Esophagus (tissue), 2 donors: ENCODE measurements around the gene IQCF6. TPM values are rescaled to one million over a fixed set of nuclear protein-coding genes. Genes with fewer than 3 reads are reported as not detected.

Source experiments
- H3K27ac ChIP-seq, 2 donors: one replicate each; pipeline ENCODE4 v1.5.1; 2013; ENCODE audit warnings: low read depth in 2 of 2, mild to moderate bottlenecking in 2 of 2, inconsistent platforms in 1 of 2, low read length in 1 of 2, moderate library complexity in 1 of 2
- H3K27me3 ChIP-seq, 2 donors: one replicate each; pipeline ENCODE4 v1.6.1; 2013; ENCODE audit warnings: low read length in 2 of 2, control low read depth in 1 of 2, mild to moderate bottlenecking in 1 of 2; ENCODE audit not compliant: insufficient read depth in 2 of 2, control insufficient read depth in 1 of 2
- H3K36me3 ChIP-seq, 2 donors: one replicate each; pipeline ENCODE4 v1.6.1; 2013; ENCODE audit warnings: low read length in 1 of 2; ENCODE audit not compliant: control insufficient read depth in 2 of 2, insufficient read depth in 2 of 2
- H3K4me1 ChIP-seq, 2 donors: one replicate each; pipeline ENCODE4 v1.6.1; 2013; ENCODE audit warnings: low read length in 1 of 2; ENCODE audit not compliant: control insufficient read depth in 2 of 2, insufficient read depth in 2 of 2
- H3K4me3 ChIP-seq, 2 donors: one replicate each; pipeline ENCODE4 v1.5.1; 2013; ENCODE audit warnings: low read length in 2 of 2, mild to moderate bottlenecking in 2 of 2, low read depth in 1 of 2, moderate library complexity in 1 of 2
- H3K9me3 ChIP-seq, 2 donors: one replicate each; pipeline ENCODE4 v1.6.1; 2013; ENCODE audit warnings: mild to moderate bottlenecking in 2 of 2, low read depth in 1 of 2, low read length in 1 of 2, moderate library complexity in 1 of 2; ENCODE audit not compliant: control insufficient read depth in 2 of 2, insufficient read depth in 1 of 2
- WGBS, 2 donors: extraction: QIAGEN DNeasy Blood & Tissue Kit; methylation state at CpG; one replicate each; pipeline ENCODE4 v1.1.7; 2013; 5-methylcytosine and 5-hydroxymethylcytosine counted together
- polyA plus RNA-seq, 2 donors: library from polyadenylated mRNA; stranded (reverse); fragments of 200-250 nt; gene quantifications; one replicate each; pipeline ENCODE4 v1.2.3, GENCODE V29; 2013
- donor health status: healthy with polysubstance abuse.
- donor health status: Bipolar disorder and iron deficiency.

The IQCF6 gene
- polyA plus RNA-seq = not detected

DNA sequence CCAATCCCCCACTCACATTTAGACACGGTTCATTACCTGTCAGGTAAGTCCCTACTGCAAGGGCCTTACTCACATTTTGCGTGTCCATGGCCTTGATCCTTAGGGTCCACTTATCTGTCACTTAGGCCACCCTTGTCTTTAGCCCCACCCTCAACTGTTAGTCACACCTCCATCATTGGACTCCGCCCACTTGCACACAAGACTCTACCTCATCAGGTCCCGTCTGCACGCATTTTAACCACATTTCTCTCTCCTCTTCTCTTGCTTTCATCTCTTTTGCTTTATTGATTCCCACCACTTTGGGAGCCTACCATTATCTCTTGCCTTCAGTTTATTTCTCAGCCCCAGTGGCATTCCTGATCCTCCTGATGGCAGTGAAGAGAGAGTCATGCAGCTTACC is at the start of gene IQCF6:
Gene IQCF6, minus strand, starts transcription at position 101 of the 400 bp plus-strand sequence. Its CDS starts 13 bp downstream, at position 88.
- 93 to 95% methylated on average over 5 of the region's 5 CpGs for WGBS, 2 donors
- Histone ChIP-seq H3K9me3 (no peaks in the 10 kb centered on the region), H3K4me1 (no peaks in the 10 kb centered on the region), H3K4me3 (no peak within 1 kb of the TSS), H3K27ac (no peak within 1 kb of the TSS), H3K36me3 (no peaks in the 10 kb centered on the region), H3K27me3 (no peaks in the 10 kb centered on the region)

DNA sequence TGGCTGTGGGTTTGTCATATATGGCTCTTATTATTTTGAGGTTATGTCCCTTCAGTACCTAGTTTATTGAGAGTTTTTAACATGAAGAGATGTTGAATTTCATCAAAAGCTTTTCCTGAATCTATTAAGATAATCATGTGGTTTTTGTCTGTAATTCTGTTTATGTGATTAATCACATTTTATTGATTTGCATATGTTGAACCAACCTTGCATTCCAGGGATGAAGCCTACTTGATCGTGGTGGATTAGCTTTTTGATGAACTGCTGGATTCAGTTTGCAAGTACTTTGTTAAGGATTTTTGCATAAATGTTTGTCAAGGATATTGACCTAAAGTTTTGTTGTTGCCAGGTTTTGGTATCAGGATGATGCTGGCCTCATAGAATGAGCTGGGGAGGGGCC is 49.3 kb upstream of the IQCF6 start:
- H3K4me3 ChIP-seq = no peak overlapping the region
- no peaks in the 10 kb centered on the region for H3K27me3 ChIP-seq
- peaks cover 5% of the 10 kb centered on the region in 2 donors for H3K9me3 ChIP-seq
- peaks cover 0 to 2% of the 10 kb centered on the region in 2 donors for H3K36me3 ChIP-seq
- H3K27ac ChIP-seq = no peak overlapping the region
- WGBS, 2 donors = 74 to 78% methylated on average over 1 of the region's 1 CpG
- no peaks in the 10 kb centered on the region for H3K4me1 ChIP-seq

DNA sequence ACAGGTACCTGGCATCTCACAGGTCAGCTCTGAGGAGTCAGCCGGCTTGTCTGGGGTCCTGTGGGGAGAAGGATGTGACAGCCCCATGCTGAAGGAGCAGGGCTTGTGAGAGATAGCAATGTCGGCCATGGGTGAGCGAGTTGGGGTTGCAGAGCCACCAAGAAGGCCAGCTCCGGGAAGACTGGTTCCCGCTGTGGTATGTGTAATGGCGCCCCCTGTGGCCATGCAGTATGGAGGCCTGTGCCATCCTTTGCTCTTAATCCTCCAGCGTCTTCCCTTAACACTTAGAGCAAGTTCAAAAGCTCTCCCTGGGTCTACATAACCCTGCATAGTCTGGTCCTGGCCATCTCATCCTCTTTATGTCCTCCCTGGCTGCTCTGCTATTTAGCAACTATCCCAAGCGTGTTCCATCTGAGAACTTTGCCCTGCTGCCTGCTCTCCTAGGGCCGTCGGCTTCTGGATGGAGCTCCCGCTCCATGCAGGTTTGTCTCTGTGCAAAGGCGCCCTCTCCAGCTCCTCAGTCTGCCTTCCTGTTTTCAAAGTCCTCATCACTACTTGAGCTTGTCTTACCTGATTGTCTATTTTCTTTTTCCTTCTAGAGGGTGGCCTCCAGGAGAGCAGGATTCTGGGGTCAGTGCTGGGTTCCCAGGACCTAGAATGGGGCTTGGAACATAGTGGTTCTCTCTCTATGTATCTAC is 40.8 kb upstream of the IQCF6 start:
- Histone ChIP-seq H3K27me3 (no peaks in the 10 kb centered on the region), H3K9me3 (no peaks in the 10 kb centered on the region), H3K4me3 (no peak overlapping the region), H3K36me3 (no peaks in the 10 kb centered on the region), H3K4me1 (no peaks in the 10 kb centered on the region), H3K27ac (no peak overlapping the region)
- WGBS, 2 donors = 49 to 53% methylated on average over 11 to 12 of the region's 12 CpGs

DNA sequence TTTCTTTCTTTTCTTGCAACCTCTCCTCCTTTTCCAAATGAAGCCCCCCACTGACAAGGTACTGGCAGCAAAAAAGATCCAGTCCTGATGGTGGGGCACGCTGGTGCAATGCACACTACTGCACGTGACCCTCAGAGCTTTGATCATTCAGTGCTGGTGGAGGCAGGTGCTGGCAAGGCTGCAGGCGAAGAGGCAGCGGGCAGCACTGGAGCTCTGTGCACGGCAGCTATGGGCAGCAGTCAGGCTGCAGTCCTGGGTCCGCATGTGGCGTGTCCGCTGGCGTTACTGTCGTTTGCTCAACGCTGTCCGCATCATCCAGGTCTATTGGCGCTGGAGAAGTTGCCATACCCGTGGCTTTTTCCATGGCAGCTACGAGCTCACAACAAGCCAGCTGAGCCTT is 40.1 kb upstream of the IQCF6 start:
- Histone ChIP-seq H3K27me3 (no peaks in the 10 kb centered on the region), H3K4me1 (no peaks in the 10 kb centered on the region)

DNA sequence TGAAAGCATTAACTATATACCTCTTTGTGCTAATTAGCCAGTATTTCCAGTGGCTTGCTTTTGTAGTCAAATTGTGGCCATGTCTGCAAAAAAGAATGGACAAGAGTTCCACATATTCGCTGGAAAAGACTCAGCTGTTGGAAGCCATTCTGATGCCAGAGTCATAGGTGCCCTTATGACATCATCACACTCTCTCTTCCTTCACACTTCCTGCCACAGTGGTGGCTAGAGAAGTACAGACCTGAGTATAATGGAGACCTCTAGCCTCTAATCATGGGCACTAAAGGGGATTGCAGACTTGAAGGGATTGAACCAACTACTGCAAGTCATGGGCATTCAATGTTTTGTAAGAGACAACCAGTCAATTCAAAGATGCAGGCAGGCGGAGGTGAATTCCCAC is 38.3 kb upstream of the IQCF6 start:
- Histone ChIP-seq H3K27me3 (no peaks in the 10 kb centered on the region), H3K9me3 (no peaks in the 10 kb centered on the region), H3K36me3 (no peaks in the 10 kb centered on the region), H3K27ac (no peak overlapping the region), H3K4me3 (no peak overlapping the region), H3K4me1 (no peaks in the 10 kb centered on the region)
- 87 to 97% methylated on average over 2 of the region's 2 CpGs for WGBS, 2 donors

More for the DNA sequence above, 40.1 kb upstream of the IQCF6 start:
- 91 to 93% methylated on average over 15 of the region's 15 CpGs for WGBS, 2 donors
- no peaks in the 10 kb centered on the region for H3K36me3 ChIP-seq
- H3K9me3 ChIP-seq = no peaks in the 10 kb centered on the region
- H3K4me3 ChIP-seq = no peak overlapping the region
- H3K27ac ChIP-seq = no peak overlapping the region

DNA sequence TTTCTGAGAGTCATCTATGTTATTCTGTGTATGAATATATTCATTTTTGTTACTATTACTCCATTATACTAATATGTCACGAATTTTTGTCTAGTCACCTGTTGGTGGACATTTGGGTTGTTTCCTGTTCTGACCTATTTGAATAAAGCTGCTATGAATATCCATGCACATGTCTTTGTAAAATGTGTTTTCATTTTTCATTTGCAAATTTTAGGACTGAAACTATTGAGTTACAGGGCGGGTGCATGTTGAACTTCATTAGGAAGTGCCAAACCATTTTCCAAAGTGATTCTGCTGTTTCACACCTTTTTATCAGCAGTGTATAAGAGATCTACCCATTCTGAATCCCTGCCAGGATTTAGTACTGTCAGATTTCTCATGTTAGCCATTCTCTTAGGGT is 37.7 kb upstream of the IQCF6 start:
- Histone ChIP-seq H3K27ac (no peak overlapping the region), H3K4me3 (no peak overlapping the region), H3K27me3 (no peaks in the 10 kb centered on the region), H3K4me1 (no peaks in the 10 kb centered on the region), H3K36me3 (no peaks in the 10 kb centered on the region), H3K9me3 (no peaks in the 10 kb centered on the region)
- 75 to 78% methylated on average over 2 of the region's 2 CpGs for WGBS, 2 donors

DNA sequence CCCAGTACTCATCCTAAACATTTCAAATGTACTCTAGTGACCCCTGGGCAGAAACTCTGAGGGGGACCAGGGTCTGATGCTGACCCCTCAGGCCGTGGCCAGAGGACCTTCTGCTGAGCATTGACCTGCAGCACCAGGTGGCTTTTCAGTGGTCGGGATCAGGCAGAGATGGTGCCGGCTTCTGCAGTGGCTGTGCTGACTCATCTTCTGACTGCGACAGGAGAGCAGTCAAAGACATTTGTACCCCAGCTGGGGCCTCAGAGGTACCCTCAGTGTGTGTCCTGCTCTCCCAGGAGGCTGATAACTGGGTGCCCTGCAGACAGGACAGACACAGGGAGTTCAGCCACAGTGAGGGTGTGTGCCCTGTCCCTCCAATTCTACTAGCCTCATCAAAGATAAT is 36.6 kb upstream of the IQCF6 start:
- no peaks in the 10 kb centered on the region for H3K27me3 ChIP-seq
- H3K36me3 ChIP-seq = no peaks in the 10 kb centered on the region
- no peaks in the 10 kb centered on the region for H3K9me3 ChIP-seq
- 43 to 54% methylated on average over 4 of the region's 4 CpGs for WGBS, 2 donors
- H3K27ac ChIP-seq = no peak overlapping the region
- H3K4me3 ChIP-seq = no peak overlapping the region
- H3K4me1 ChIP-seq = no peaks in the 10 kb centered on the region

DNA sequence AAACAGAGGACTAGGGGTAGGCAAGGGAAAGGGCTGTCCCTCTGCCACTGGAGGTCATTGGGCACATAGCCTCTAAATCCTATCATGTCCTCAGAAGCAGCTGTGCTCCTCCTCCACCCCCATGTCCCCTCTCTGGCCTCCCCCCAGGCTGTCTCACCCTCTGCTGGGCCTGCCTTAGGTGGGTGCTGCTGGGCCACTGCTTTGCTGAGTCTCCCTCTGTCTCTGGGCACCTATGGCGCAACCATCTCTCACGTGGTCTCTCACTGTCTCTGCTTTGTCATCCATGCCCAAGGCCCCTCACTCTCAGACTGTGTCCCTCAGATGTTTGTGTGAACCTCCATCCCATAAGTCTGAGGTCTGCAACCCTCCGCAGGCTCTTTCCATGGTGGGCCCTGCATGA is 35.0 kb upstream of the IQCF6 start:
- 84 to 92% methylated on average over 3 of the region's 3 CpGs for WGBS, 2 donors
- Histone ChIP-seq H3K36me3 (no peaks in the 10 kb centered on the region), H3K27me3 (no peaks in the 10 kb centered on the region), H3K4me3 (no peak overlapping the region), H3K4me1 (no peaks in the 10 kb centered on the region), H3K27ac (no peak overlapping the region), H3K9me3 (no peaks in the 10 kb centered on the region)

DNA sequence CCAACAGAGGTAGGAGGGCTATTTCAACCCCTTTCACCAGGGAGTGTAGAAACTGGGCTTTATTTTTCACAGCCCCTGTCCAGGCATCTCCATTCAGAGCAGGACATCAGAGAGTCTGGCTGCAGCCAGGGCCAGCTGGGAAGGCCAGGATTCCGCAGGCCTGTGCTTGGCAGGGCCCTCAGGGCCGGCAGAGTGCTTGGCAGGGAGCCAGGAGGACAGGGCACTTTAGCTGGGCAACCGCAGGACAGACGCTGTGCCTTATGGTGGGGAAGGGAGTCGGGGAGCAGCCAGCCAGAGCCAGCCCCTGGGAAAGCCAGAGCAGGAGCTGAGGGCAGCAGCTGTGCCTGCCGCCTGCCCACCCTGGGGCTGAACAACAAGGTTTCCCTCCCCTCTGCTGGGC is 34.5 kb upstream of the IQCF6 start:
- H3K9me3 ChIP-seq = no peaks in the 10 kb centered on the region
- no peaks in the 10 kb centered on the region for H3K27me3 ChIP-seq
- no peak overlapping the region for H3K4me3 ChIP-seq
- no peaks in the 10 kb centered on the region for H3K4me1 ChIP-seq
- H3K27ac ChIP-seq = no peak overlapping the region
- WGBS, 2 donors = 65 to 69% methylated on average over 6 of the region's 6 CpGs
- no peaks in the 10 kb centered on the region for H3K36me3 ChIP-seq

DNA sequence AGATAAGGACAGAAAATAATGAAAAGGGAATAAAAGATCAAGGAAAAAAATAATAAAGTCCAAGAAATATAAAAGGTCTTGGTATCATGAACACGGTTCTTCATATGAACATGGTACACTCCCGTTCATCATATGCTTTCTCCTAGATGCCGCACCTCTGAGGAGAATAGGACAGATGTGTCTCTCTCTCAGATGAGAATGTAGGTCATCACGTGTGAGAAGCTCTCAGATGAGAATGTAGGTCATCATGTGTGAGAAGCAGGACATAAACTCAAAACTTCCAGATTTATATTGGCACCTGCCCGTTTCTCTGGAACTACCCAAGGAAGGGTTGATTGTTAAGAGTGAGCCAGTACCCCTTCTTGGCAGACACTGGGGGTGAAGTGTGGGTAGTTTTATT is 29.9 kb upstream of the IQCF6 start:
- H3K36me3 ChIP-seq = no peaks in the 10 kb centered on the region
- H3K4me3 ChIP-seq = no peak overlapping the region
- H3K9me3 ChIP-seq = no peaks in the 10 kb centered on the region
- 81 to 85% methylated on average over 5 of the region's 5 CpGs for WGBS, 2 donors
- H3K27ac ChIP-seq = no peak overlapping the region
- H3K4me1 ChIP-seq = no peaks in the 10 kb centered on the region
- H3K27me3 ChIP-seq = no peaks in the 10 kb centered on the region
